ENCODE results near the gene MYO5B. TPM values are rescaled to one million over a fixed set of nuclear protein-coding genes. Genes with fewer than 3 reads are reported as not detected.

Gene MYO5B
- total and polyA plus RNA-seq, 2 of the 4 experiments (the other 2 are of a cell fraction) = 0.24 to 0.54 TPM

- Histone ChIP-seq H3K27me3 (ENCODE audit: control insufficient read depth, insufficient read depth, low read length) (no peaks in the 10 kb centered on the region), H2AK9ac (replicated peaks; ENCODE audit: low read depth, low read length, poor library complexity) (no peak overlapping the region), H2AFZ (replicated peaks; ENCODE audit: low read length, poor library complexity) (no peak overlapping the region), H2BK120ac (ENCODE audit: low read depth, low read length) (no peak overlapping the region), H2BK20ac (ENCODE audit: low read depth, low read length) (no peak overlapping the region), H3K9me3 (ENCODE audit: control insufficient read depth, insufficient read depth, low read length) (no peaks in the 10 kb centered on the region), H3K23ac (ENCODE audit: low read depth, low read length) (no peak overlapping the region), H3K9me1 (ENCODE audit: insufficient read depth, low read length) (no peaks in the 10 kb centered on the region), H2BK5ac (ENCODE audit: low read depth, low read length, poor library complexity, severe bottlenecking) (no peak overlapping the region), H3K14ac (replicated peaks; ENCODE audit: low read depth, low read length) (no peak overlapping the region), H3K4me2 (ENCODE audit: low read depth, low read length) (no peak overlapping the region), H3K4me3 (ENCODE audit: insufficient read depth, low read depth, low read length) (no peak overlapping the region), H2BK15ac (ENCODE audit: low read depth, low read length) (no peak overlapping the region), H4K20me1 (ENCODE audit: insufficient read depth, low read length) (no peaks in the 10 kb centered on the region), H3K36me3 (ENCODE audit: control insufficient read depth, insufficient read depth, low read length) (no peaks in the 10 kb centered on the region), H4K8ac (ENCODE audit: low read depth in 2 of 2, low read length in 2 of 2) (no peak overlapping the region), H3K9ac (ENCODE audit: low read depth, low read length) (no peak overlapping the region), H3K18ac (ENCODE audit: low read depth, low read length) (no peak overlapping the region), H3K56ac (ENCODE audit: extremely low read depth, insufficient read depth, low read length) (no peak overlapping the region), H3K27ac (ENCODE audit: insufficient read depth, low read length) (no peak overlapping the region), H4K5ac (ENCODE audit: low read depth, low read length) (no peak overlapping the region), H2AK5ac (ENCODE audit: low read depth, low read length) (no peak overlapping the region), H3K4ac (ENCODE audit: low read depth, low read length) (no peak overlapping the region), H3K79me1 (ENCODE audit: low read depth in 1 of 2, low read length in 2 of 2) (no peaks in the 10 kb centered on the region), H3K4me1 (ENCODE audit: control insufficient read depth, insufficient read depth, low read length) (no peaks in the 10 kb centered on the region), H4K91ac (ENCODE audit: insufficient read depth, low read depth, low read length) (no peak overlapping the region)
- intact Hi-C loops (cut with micrococcal nuclease) (no loop called here), in situ Hi-C loops (cut with MboI; ENCODE audit: low sequenced_read_pairs) (no loop called here), dilution Hi-C loops (cut with HindIII; ENCODE audit: low sequenced_read_pairs, unreplicated experiment) (no loop called here)
- TF ChIP-seq FOS (IDR thresholded peaks at IDR 0.05; ENCODE audit: low read depth, low read length) = no peak
- TF ChIP-seq USF2 (IDR thresholded peaks at IDR 0.05; ENCODE audit: low read depth, low read length) = no peak
- no peak for TF ChIP-seq BHLHE40 (IDR thresholded peaks at IDR 0.05; ENCODE audit: low read depth, low read length)
- no peak for TF ChIP-seq MXI1 (IDR thresholded peaks at IDR 0.05; ENCODE audit: borderline replicate concordance, low read depth, low read length)
- no peak for TF ChIP-seq SMC3 (IDR thresholded peaks at IDR 0.05; ENCODE audit: low read depth, low read length)
- TF ChIP-seq CTCF (conservative IDR thresholded peaks at IDR 0.05; ENCODE audit: low read depth, low read length) = no peak
- TF ChIP-seq POLR2A (IDR thresholded peaks at IDR 0.05; ENCODE audit: low read depth, low read length) = no peak
- no peak for TF ChIP-seq CHD1 (IDR thresholded peaks at IDR 0.05; ENCODE audit: low read depth, low read length)
- no peak for TF ChIP-seq ELK1 (IDR thresholded peaks at IDR 0.05; ENCODE audit: borderline replicate concordance, low read depth, low read length)
- no peak for TF ChIP-seq RFX5 (IDR thresholded peaks at IDR 0.05; ENCODE audit: low read depth, low read length)
- no peak for TF ChIP-seq CEBPB (IDR thresholded peaks at IDR 0.05; ENCODE audit: low read depth, low read length)
- no peak for TF ChIP-seq RAD21 (IDR thresholded peaks at IDR 0.05; ENCODE audit: low read length)
- WGBS, 2 experiments (ENCODE audit: extremely low coverage in 2 of 2, insufficient read length in 1 of 2) = no CpG with 5 or more reads among the region's 2 CpGs
- DNase-seq (no peak), ATAC-seq (ENCODE audit: low read depth) (no peak)
- ChIA-PET CTCF (no interaction called here), POLR2A (ENCODE audit: unreplicated experiment) (no interaction called here)
- BruUV-seq (replicated peaks) = no TSS peak
Observed at GRCh38 chr18:50169149-50169548, 25.8 kb downstream of the MYO5B start.

Data from IMR-90 (cell line).